HepG2 (cell line): ENCODE measurements around the gene RPS28. TPM values are rescaled to one million over a fixed set of nuclear protein-coding genes. Genes with fewer than 3 reads are reported as not detected.

Source experiments
- ATAC-seq: fragments of 200-7000 bp; cut with Tn5 transposase; 3 replicates; pipeline ENCODE4 v1.9.1; 2020; ENCODE audit warnings: mild to moderate bottlenecking, moderate library complexity
- BruUV-seq: library from RNA; stranded (reverse); fragments of 400-500 nt; replicated peaks from 2 replicates; lab custom pipeline; 2021; lab: Mats Ljungman, UMichigan
- CTCF ChIA-PET: fragments of 300-600 bp; formaldehyde crosslinking; extraction: SDS; loops from one replicate; lab custom pipeline; 2021; ENCODE audit warnings: low total read pairs, inconsistent platforms, low intra/inter-chr PET ratio; lab: Yijun Ruan, JAX
- POLR2A ChIA-PET: fragments of 350-600 bp; sonication (Branson Sonifier 250); formaldehyde crosslinking; loops from one replicate; lab custom pipeline; 2020; ENCODE audit warnings: antibody characterized with exemption, inconsistent platforms; lab: Yijun Ruan, JAX
- DNase-seq: peaks from one replicate; pipeline ENCODE4 v3.0.0-alpha.2; 2015; ENCODE audit warnings: low spot score
- FAIRE-seq: peaks from 3 replicates; lab custom pipeline; 2011; peaks lifted over from hg19 to GRCh38; lab: Jason Lieb, UNC
- H2AFZ ChIP-seq: one replicate; pipeline ENCODE4 v1.6.1; 2011; ENCODE audit warnings: low read length, inconsistent platforms
- H3K27ac ChIP-seq: fragments of 300-600 bp; 3 replicates; pipeline ENCODE4 v1.8.0; 2011; ENCODE audit warnings: mixed run types, mild to moderate bottlenecking, mixed read lengths, low read length, inconsistent platforms; ENCODE audit not compliant: insufficient read depth; ENCODE audit errors: extremely low read length
- H3K27me3 ChIP-seq, 2 experiments: fragments of 200-600 bp in 1 of 2; 2 replicates in 1 of 2; 3 replicates in 1 of 2; pipeline versions ENCODE4 v1.6.0 to v1.8.0; 2011; ENCODE audit warnings: low read length in 2 of 2, mild to moderate bottlenecking in 2 of 2, moderate library complexity in 2 of 2, inconsistent platforms in 1 of 2; ENCODE audit not compliant: insufficient read depth in 2 of 2, control insufficient read depth in 1 of 2
- H3K36me3 ChIP-seq, 2 experiments: fragments of 200-600 bp in 1 of 2; replicated peaks in 1 of 2; 2 replicates in 1 of 2; 3 replicates in 1 of 2; pipeline versions ENCODE4 v1.5.1 to v1.8.0; 2011; ENCODE audit warnings: low read length in 2 of 2, inconsistent platforms in 1 of 2; ENCODE audit not compliant: insufficient read depth in 2 of 2, control insufficient read depth in 1 of 2
- H3K4me1 ChIP-seq: 2 replicates; pipeline ENCODE4 v1.5.1; 2012; ENCODE audit warnings: low read length, inconsistent platforms; ENCODE audit not compliant: insufficient read depth
- H3K4me2 ChIP-seq: 2 replicates; pipeline ENCODE4 v1.6.0; 2011; ENCODE audit warnings: low read depth, low read length, inconsistent platforms
- H3K4me3 ChIP-seq, 3 experiments: fragments of 200-600 bp in 1 of 3; sonication (generic), shearing (Covaris generic) in 1 of 3; replicated peaks in 1 of 3; 2 replicates each; pipeline ENCODE4 v1.5.1; 2011 to 2016; ENCODE audit warnings: low read length in 3 of 3, inconsistent platforms in 2 of 3, low read depth in 2 of 3, mild to moderate bottlenecking in 2 of 3, control low read depth in 1 of 3, mixed read lengths in 1 of 3; ENCODE audit not compliant: insufficient read depth in 1 of 3
- H3K79me2 ChIP-seq: one replicate; pipeline ENCODE4 v1.6.1; 2011; ENCODE audit warnings: low read length, inconsistent platforms; ENCODE audit not compliant: insufficient read depth
- H3K9ac ChIP-seq: 2 replicates; pipeline ENCODE4 v1.6.0; 2011; ENCODE audit warnings: mild to moderate bottlenecking, low read depth, low read length, inconsistent platforms; ENCODE audit not compliant: insufficient read depth
- H3K9me3 ChIP-seq: 2 replicates; pipeline ENCODE4 v1.5.1; 2012; ENCODE audit warnings: mild to moderate bottlenecking, low read length
- H4K20me1 ChIP-seq: 2 replicates; pipeline ENCODE4 v1.6.0; 2011; ENCODE audit warnings: inconsistent platforms, mild to moderate bottlenecking, low read length, moderate library complexity; ENCODE audit not compliant: insufficient read depth
- CEBPG ChIP-seq: IDR thresholded peaks from 2 replicates; pipeline ENCODE4 v1.6.1; 2016
- CENPX ChIP-seq: sonication (generic); formaldehyde crosslinking; IDR thresholded peaks from 2 replicates; pipeline ENCODE4 v1.9.0; 2021; ENCODE audit warnings: mild to moderate bottlenecking, missing genetic modification reagents, moderate library complexity
- ELF1 ChIP-seq: sonication (generic); formaldehyde crosslinking; IDR thresholded peaks from 2 replicates; pipeline ENCODE4 v1.4.0; 2020; ENCODE audit warnings: missing genetic modification reagents
- GPN1 ChIP-seq: sonication (generic); formaldehyde crosslinking; IDR thresholded peaks from 2 replicates; pipeline ENCODE4 v1.5.1; 2020; ENCODE audit warnings: missing genetic modification reagents, borderline replicate concordance
- HIVEP1 ChIP-seq: sonication (generic); formaldehyde crosslinking; IDR thresholded peaks from 2 replicates; pipeline ENCODE4 v1.4.0; 2020; ENCODE audit warnings: mild to moderate bottlenecking, missing genetic modification reagents
- MXI1 ChIP-seq: IDR thresholded peaks from 3 replicates; pipeline ENCODE4 v1.6.1; 2012; ENCODE audit warnings: low read depth, low read length, inconsistent platforms, borderline replicate concordance
- NR2C2 ChIP-seq: sonication (generic); formaldehyde crosslinking; IDR thresholded peaks from 2 replicates; pipeline ENCODE4 v1.4.0; 2020; ENCODE audit warnings: missing genetic modification reagents, mild to moderate bottlenecking, moderate library complexity, borderline replicate concordance
- PHF20 ChIP-seq: sonication (generic); formaldehyde crosslinking; IDR thresholded peaks from 2 replicates; pipeline ENCODE4 v1.5.0; 2020; ENCODE audit warnings: mild to moderate bottlenecking, missing genetic modification reagents
- SALL1 ChIP-seq: sonication (generic); formaldehyde crosslinking; IDR thresholded peaks from 2 replicates; pipeline ENCODE4 v1.8.0; 2022; ENCODE audit warnings: mild to moderate bottlenecking, missing genetic modification reagents
- SRSF9 ChIP-seq: fragments of 200-400 bp; formaldehyde crosslinking; IDR thresholded peaks from 2 replicates; pipeline ENCODE4 v1.6.1; 2018; ENCODE audit warnings: borderline replicate concordance, mild to moderate bottlenecking, low read depth, low read length; ENCODE audit not compliant: insufficient read depth, poor library complexity, severe bottlenecking
- SSRP1 ChIP-seq: IDR thresholded peaks from 2 replicates; pipeline ENCODE4 v1.6.1; 2016; ENCODE audit warnings: control low read depth
- ZC3H4 ChIP-seq: sonication (generic); formaldehyde crosslinking; IDR thresholded peaks from 2 replicates; pipeline ENCODE4 v1.4.0; 2020; ENCODE audit warnings: missing genetic modification reagents, borderline replicate concordance
- ZHX1 ChIP-seq: sonication (generic); formaldehyde crosslinking; IDR thresholded peaks from 2 replicates; pipeline ENCODE4 v1.8.1; 2022; ENCODE audit warnings: low read depth, mild to moderate bottlenecking, missing genetic modification reagents
- ZNF12 ChIP-seq: sonication (generic); formaldehyde crosslinking; IDR thresholded peaks from 2 replicates; pipeline ENCODE4 v1.5.0; 2020; ENCODE audit warnings: missing genetic modification reagents
- ZNF383 ChIP-seq: sonication (generic); formaldehyde crosslinking; IDR thresholded peaks from 2 replicates; pipeline ENCODE4 v1.4.0; 2020; ENCODE audit warnings: missing genetic modification reagents, mild to moderate bottlenecking, borderline replicate concordance
- ZNF44 ChIP-seq: sonication (generic); formaldehyde crosslinking; IDR thresholded peaks from 2 replicates; pipeline ENCODE4 v1.5.1; 2020; ENCODE audit warnings: mild to moderate bottlenecking, missing genetic modification reagents
- ZNF709 ChIP-seq: sonication (generic); formaldehyde crosslinking; IDR thresholded peaks from 2 replicates; pipeline ENCODE4 v1.5.0; 2020; ENCODE audit warnings: mild to moderate bottlenecking, missing genetic modification reagents
- WGBS: methylation state at CpG from one replicate; pipeline ENCODE4 v1.1.6; 2017; ENCODE audit warnings: low lambda C conversion rate; 5-methylcytosine and 5-hydroxymethylcytosine counted together
- in situ Hi-C: cut with HindIII; loops from 2 replicates; pipeline ENCODE4 v1.10.0; 2017; ENCODE audit warnings: low pct_unique_long_range_greater_than_20kb; ENCODE audit not compliant: extremely low pct_ligation_motif_present
- intact Hi-C: fragments of 100-400 bp; cut with micrococcal nuclease; formaldehyde crosslinking; loops from one replicate; pipeline ENCODE4 v1.10.0; 2022; ENCODE audit not compliant: unreplicated experiment
- polyA plus RNA-seq, 8 experiments: library from polyadenylated mRNA; depleted of rRNA in 3 of 8; stranded (reverse) in 7 of 8; unstranded in 1 of 8; fragments of >200 nt; fragmentation: Illumina TruSeq in 4 of 8; extraction: Trizol in 4 of 8; gene quantifications; 2 replicates each; pipeline versions ENCODE4 v1.2.1 to v1.2.3, GENCODE V29; 2011 to 2016; ENCODE audit warnings: low read depth in 4 of 8, missing spikeins in 1 of 8, mixed read lengths in 1 of 8; ENCODE audit not compliant: insufficient read depth in 1 of 8
- total RNA-seq, 5 experiments: library from RNA; depleted of rRNA; stranded (reverse); fragments of >200 nt; fragmentation: Illumina TruSeq; extraction: Trizol; gene quantifications; 2 replicates each; pipeline ENCODE4 v1.2.3, GENCODE V29; 2016; ENCODE audit warnings: low read depth in 1 of 5
- TF ChIP-seq, protein P1 (sequence below): sonication (generic); formaldehyde crosslinking; IDR thresholded peaks from 2 replicates; pipeline ENCODE4 v1.4.0; 2020; ENCODE audit warnings: missing genetic modification reagents, borderline replicate concordance

The RPS28 gene
- total and polyA plus RNA-seq, 2 of the 13 experiments (the other 11 are each of a cell fraction or from before 2014, with no cell fraction given), result 281 to 545 TPM

GRCh38 chr19:8371011-8371804, 49.9 kb downstream of the RPS28 start:
- FAIRE-seq (no peak), ATAC-seq (no peak; the same call in 2 of the 3 replicates), DNase-seq (no peak)
- peaks cover 78% of the 10 kb centered on the region for H3K4me1 ChIP-seq
- H3K36me3 ChIP-seq, result peaks cover 0 to 5% of the 10 kb centered on the region in 2 experiments; a peak in 2 of 5 replicates
- no peak overlapping the region for H2AFZ ChIP-seq
- no peaks in the 10 kb centered on the region for H3K9me3 ChIP-seq
- no peaks in the 10 kb centered on the region for H4K20me1 ChIP-seq
- no TSS peak for BruUV-seq
- peak overlapping the region; percentile 52; the same call in 1 of the 2 replicates for H3K9ac ChIP-seq
- POLR2A ChIA-PET, result interaction anchor here (1.4 to 1.7 kb wide), 3 partner anchors 9 to 19 kb away, joined by 4 to 6 read pairs (median 4); no protein-coding TSS in a partner anchor
- CTCF ChIA-PET, result no interaction called here
- 94% methylated on average over 14 of the region's 28 CpGs for WGBS
- H3K27ac ChIP-seq, result peak overlapping the region; percentile 65
- intact Hi-C loops (no loop called here), in situ Hi-C loops (no loop called here)
- H3K27me3 ChIP-seq, result no peaks in the 10 kb centered on the region
- H3K4me2 ChIP-seq, result peak overlapping the region; percentile 37; the same call in 1 of the 2 replicates
- no peaks in the 10 kb centered on the region for H3K79me2 ChIP-seq
- H3K4me3 ChIP-seq, result no peak overlapping the region
- TF ChIP-seq ZNF709, result no peak
- no peak for TF ChIP-seq SSRP1 (CRISPR knock-in tag)
- no peak for TF ChIP-seq PHF20 (CRISPR knock-in tag)
- no peak for TF ChIP-seq MXI1
- 0 out of 2 replicates have a peak, but pooled peaks have one; percentile 32 for TF ChIP-seq SALL1 (CRISPR knock-in tag)
- no peak for TF ChIP-seq ZC3H4 (CRISPR knock-in tag)
- 0 out of 2 replicates have a peak, but pooled peaks have one; percentile 59 for TF ChIP-seq ZNF44 (CRISPR knock-in tag)
- no peak for TF ChIP-seq NR2C2
- TF ChIP-seq, protein P1, sequence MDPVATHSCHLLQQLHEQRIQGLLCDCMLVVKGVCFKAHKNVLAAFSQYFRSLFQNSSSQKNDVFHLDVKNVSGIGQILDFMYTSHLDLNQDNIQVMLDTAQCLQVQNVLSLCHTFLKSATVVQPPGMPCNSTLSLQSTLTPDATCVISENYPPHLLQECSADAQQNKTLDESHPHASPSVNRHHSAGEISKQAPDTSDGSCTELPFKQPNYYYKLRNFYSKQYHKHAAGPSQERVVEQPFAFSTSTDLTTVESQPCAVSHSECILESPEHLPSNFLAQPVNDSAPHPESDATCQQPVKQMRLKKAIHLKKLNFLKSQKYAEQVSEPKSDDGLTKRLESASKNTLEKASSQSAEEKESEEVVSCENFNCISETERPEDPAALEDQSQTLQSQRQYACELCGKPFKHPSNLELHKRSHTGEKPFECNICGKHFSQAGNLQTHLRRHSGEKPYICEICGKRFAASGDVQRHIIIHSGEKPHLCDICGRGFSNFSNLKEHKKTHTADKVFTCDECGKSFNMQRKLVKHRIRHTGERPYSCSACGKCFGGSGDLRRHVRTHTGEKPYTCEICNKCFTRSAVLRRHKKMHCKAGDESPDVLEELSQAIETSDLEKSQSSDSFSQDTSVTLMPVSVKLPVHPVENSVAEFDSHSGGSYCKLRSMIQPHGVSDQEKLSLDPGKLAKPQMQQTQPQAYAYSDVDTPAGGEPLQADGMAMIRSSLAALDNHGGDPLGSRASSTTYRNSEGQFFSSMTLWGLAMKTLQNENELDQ, result no peak
- TF ChIP-seq SRSF9, result no peak
- no peak for TF ChIP-seq GPN1 (CRISPR knock-in tag)
- TF ChIP-seq ZNF383 (CRISPR knock-in tag), result no peak
- TF ChIP-seq HIVEP1 (CRISPR knock-in tag), result peak; percentile 36; the same call in 1 of the 2 replicates
- TF ChIP-seq ZNF12, result no peak
- 0 out of 2 replicates have a peak, but pooled peaks have one; percentile 51 for TF ChIP-seq ZHX1 (CRISPR knock-in tag)
- no peak for TF ChIP-seq CEBPG (CRISPR knock-in tag)
- TF ChIP-seq CENPX, result no peak
- TF ChIP-seq ELF1 (CRISPR knock-in tag), result no peak
